ENCODE data around the gene TAF1D.
A peak's percentile ranks its signal among the peaks of the same experiment; 100 is the strongest.

TAF1D gene

DNA sequence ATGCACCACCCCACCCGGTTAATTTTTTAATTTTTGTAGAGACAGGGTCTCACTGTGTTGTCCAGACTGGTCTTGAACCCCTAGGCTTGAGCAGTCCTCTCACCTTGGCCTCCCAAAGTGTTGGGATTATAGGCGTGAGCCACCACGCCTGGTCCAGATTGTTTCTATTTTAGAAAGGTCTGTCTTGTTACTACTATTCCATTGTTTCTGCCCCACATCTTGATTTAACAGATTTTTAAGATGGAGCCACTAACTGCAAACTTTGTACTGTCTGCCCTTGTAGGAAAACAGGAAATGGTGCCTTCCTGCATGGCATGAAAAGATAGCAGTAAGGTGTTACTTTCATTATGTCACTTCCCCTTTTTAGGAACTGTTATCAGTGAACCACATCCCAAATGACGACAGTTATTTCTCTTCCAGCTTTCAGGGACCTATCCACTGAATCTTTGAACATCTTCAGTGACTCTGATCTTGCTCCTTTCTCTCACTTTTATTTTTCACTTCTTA lies 23.2 kb downstream of the TAF1D start:
- no peak for FAIRE-seq

DNA sequence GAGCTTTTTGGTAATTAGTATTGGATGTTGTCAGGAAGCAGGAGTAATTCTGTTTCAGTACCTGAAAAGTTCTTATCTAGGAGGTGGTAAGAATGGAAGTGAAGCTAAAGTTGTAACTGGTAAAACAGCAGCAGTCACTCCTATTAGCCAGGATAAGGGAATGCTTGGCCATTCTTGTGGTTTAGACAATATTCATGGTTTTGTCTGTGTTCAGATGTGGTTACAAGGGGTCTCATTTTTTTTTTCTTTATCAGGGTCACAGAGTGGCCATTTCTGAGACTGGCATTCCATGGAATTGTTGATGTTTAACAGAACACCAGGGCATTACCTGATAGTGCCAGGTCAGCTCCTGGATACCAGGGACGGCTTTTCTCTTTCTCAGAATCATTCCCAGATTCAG lies 23.8 kb downstream of the TAF1D start:
- no peak for FAIRE-seq

DNA sequence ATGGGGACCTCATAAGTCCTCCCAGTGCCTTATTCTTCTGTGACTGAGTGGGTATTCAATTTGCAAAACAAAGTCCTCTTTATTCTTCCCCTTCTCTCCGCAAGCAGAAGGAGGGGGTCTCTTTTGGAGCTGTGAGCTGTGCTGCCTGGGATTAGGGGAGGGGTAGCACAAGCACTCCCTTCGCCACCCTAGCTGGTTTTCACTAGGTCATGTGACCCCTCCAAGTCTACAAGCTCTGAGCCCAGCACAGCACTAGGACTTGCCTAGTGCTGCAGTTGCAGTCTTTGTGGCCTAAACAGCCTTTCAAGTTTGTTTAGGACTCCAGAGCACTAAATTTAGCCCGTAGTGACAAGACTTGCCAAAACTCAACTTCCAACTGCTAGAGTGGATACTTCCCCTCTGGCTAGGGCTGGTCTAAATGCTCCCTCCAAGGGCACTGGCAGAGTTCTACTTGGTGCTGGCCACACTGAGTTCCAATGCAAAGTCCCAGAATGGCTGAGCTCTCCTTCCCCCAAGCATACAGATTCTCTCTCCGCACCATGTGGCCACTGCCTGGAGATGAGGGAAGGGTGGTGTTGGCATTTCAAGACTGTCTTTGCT lies 25.4 kb downstream of the TAF1D start:
- no peak for FAIRE-seq

DNA sequence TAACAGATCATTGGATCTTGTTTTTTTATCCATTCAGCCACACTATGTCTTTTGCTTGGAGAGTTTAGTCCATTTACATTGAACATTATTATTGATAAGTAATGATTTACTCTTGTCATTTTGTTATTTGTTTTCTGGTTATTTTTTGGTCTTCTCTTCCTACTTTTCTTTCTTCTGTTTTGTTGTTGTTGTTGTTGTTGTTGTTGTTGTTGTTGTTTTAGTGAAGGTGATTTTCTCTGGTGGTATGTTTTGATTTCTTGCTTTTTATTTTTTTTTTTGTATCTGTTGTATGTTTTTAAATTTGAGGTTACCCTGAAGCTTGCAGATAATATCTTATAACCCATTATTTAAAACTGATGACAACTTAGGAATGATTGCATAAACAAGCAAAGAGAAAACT lies 28.6 kb downstream of the TAF1D start:
- FAIRE-seq = peak; percentile 4

DNA sequence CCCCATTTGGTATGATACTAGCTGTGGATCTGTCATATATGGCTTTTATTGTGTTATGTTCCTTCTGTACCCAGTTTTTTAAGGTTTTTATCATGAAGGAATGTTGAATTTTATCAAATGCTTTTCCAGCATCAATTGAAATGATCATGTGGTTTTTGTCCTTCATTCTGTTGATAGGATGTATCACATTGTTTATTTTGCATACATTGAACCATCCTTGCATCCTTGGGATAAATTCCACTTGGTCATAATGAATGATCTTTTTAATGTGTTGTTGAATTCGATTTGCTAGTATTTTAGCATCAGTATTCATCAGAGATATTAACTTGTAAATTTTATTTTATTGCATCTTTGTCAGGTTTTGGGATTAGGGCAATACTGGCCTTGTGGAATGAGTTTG lies 31.1 kb downstream of the TAF1D start:
- FAIRE-seq = no peak

DNA sequence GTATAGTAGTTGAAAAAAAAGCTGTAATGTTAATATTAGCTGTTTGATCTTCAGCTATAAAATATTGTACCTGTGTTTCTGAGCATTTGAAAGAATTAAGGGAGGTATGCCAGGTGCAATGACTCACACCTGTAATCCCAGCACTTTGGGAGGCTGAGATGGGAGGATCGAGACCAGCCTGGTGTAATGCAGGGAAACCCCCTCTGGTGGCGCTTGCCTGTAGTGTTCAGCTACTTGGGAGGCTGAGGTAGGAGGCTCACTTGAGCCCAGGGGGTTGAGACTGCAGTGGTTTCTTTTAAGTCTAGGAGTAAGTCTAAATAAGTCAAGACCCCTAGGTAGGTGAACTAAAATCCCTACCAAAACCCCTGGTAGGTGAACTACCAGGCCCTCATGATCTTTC lies 37.1 kb downstream of the TAF1D start:
- no peak for FAIRE-seq

DNA sequence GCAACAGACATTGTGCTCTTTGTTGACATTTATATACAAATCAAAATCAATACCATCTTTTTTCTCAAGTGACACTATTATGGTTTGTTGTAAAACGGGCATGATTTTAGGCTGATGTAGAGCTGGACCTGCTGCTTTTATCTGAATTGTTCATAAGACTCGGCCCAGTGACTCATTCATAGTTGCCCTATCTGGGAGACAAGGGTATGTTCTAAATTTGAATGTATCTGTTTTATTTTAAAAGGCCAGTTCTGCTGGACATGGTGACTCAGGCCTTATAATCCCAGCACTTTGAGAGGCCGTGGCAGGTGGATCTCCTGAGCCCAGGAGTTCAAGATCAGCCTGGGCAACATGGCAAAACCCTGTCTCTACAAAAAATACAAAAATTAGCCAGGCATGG lies 40.5 kb downstream of the TAF1D start:
- no peak for FAIRE-seq

DNA sequence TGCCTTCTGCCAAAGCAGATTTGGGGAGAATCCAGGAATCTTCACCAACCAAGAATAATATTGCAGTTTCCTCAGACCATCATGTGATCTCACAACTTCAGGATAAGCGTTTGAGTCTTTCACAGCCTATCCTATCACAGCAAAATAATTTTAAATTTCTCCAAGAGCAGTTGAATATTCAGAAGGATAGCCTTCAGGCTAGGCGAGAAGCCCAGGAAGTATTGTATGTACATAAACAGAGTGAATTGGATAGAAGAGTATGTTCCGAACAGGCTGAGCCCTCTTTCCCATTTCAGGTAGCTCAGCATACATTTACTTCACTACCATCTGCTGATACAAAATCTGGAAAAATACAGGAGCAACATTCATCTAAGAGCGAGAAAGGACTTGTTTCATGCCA lies 43.7 kb downstream of the TAF1D start:
- FAIRE-seq = no peak

DNA sequence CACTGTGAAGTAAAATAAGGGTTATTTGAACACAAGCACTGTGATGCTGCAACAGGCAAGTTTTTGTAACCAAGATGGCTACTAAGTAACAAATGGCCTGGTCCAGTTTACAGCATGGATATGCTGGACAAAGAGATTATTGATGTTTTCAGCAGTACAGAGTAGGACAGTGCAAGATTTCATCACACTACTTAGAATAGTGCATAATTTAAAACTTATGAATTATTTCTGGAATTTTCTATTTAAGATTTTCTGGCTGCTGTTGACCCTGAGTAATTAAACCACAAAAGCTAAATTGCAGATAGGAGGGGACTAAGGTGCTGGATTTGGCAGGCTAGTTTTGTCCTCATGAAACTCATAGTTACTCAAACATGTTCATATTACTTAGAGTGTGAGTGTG lies 46.7 kb downstream of the TAF1D start:
- no peak for FAIRE-seq

DNA sequence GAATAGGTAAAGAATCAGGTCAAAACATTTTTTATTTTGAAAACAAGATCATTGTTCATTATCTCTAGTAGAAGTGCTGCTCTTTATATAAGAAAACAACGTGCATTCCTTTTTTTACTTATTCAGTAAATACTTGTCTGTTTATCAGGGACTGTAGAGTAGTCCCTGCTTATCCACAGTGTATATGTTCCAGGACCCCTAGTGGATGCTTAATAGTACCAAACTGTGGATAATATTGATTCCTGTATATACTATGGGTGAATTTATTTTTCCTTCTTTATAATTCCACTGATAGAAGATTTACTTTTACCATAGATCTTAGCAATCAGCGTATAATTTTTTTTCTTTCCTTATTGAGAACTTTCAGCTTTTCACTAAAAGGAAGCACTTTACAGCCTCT lies 47.2 kb downstream of the TAF1D start:
- no peak for FAIRE-seq

DNA sequence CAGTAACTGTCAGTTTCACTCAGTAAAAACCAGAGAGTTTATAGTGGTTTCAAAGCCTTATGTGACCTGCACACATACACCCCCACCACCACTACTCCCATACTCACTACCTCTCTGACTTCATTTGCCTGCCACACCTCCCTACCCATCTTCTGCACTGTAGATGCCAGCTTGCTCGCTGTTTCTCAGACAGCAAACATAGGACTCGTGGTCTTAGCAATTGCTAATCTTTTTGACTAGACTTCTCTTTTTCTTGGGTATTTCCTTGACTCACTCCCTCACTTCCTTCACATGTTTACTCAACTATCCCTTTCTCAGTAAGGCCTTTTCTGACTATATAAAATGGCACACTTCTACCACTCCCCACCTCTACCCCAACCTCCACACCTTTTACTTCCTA lies 52.1 kb downstream of the TAF1D start:
- no peak for FAIRE-seq

DNA sequence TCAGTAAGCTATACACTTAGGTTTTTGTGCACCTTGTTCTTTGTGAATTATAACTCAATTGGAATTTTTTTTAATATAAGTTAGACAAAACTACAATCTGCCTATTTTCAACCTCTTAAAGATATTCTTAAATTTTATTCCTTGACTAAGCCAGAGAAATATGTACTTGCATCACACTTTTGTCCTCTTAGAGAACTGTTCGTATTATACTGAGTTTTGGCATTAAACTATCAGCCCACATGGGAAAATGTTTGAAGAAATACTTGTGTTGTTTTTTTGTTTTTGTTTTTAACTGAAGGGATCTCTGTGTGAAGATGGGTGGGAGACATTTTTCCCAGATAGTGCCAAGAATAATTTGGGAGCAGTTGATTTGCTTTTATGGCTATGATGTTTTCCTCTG lies 54.5 kb downstream of the TAF1D start:
- no peak for FAIRE-seq

DNA sequence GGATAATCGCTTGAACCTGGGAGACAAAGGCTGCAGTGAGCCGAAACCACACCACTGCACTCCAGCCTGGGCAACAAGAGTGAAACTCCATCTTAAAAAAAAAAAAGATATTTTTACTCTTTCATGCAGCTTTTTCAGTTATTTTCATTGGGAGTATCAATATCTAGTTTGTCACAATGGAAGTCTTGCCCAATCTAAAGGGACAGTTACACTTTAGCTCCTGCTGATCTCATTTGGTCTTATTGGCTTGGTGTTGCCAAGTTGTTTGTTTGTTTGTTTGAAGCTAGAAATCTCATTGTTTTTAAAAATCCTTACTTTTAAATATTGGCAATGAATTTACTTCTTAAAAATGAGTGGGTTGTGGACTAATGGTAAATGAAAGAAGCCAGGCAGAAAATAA lies 55.1 kb downstream of the TAF1D start:
- FAIRE-seq = no peak

Data from endometrium (tissue), 2 donors.